Nephron progenitor cell (in vitro differentiated cells): ENCODE measurements around the gene DDX10.
A peak's percentile ranks its signal among the peaks of the same experiment; 100 is the strongest.

Experiments
- DNase-seq: peaks from one replicate; pipeline ENCODE4 v3.0.0; 2021
- H3K27ac Mint-ChIP-seq: 2 replicates; pipeline ENCODE4 v1.8.0; 2021; ENCODE audit warnings: mild to moderate bottlenecking, moderate library complexity, mixed read lengths
- H3K27me3 Mint-ChIP-seq: 2 replicates; pipeline ENCODE4 v1.8.0; 2021; ENCODE audit warnings: mild to moderate bottlenecking, low read depth, mixed read lengths; ENCODE audit not compliant: poor library complexity
- H3K36me3 Mint-ChIP-seq: 2 replicates; pipeline ENCODE4 v1.8.0; 2021; ENCODE audit warnings: low read depth, mixed read lengths
- H3K4me1 Mint-ChIP-seq: 2 replicates; pipeline ENCODE4 v1.8.0; 2021; ENCODE audit warnings: mixed read lengths
- H3K4me3 Mint-ChIP-seq: 2 replicates; pipeline ENCODE4 v1.8.0; 2021; ENCODE audit warnings: mild to moderate bottlenecking, moderate library complexity, mixed read lengths
- H3K9me3 Mint-ChIP-seq: 2 replicates; pipeline ENCODE4 v1.8.0; 2021; ENCODE audit warnings: mild to moderate bottlenecking, moderate library complexity, mixed read lengths
- CTCF ChIP-seq: fragments of 200-600 bp; sonication (generic); IDR thresholded peaks from 2 replicates; pipeline ENCODE4 v1.5.0; 2021; ENCODE audit warnings: antibody characterized with exemption

Gene DDX10

GRCh38 chr11:108909921-108910320 is 245.1 kb downstream of the DDX10 start:
- Mint-ChIP-seq H3K36me3 (no peaks in the 10 kb centered on the region), H3K4me3 (no peak overlapping the region), H3K27ac (no peak overlapping the region), H3K27me3 (no peaks in the 10 kb centered on the region), H3K4me1 (no peaks in the 10 kb centered on the region), H3K9me3 (no peaks in the 10 kb centered on the region)
- no peak for DNase-seq
- TF ChIP-seq CTCF, result no peak

- H3K4me1 Mint-ChIP-seq, result no peaks in the 10 kb centered on the region
- H3K4me3 Mint-ChIP-seq, result no peak overlapping the region
- H3K9me3 Mint-ChIP-seq, result no peaks in the 10 kb centered on the region
- no peak for DNase-seq
- peaks cover 1% of the 10 kb centered on the region for H3K36me3 Mint-ChIP-seq
- H3K27me3 Mint-ChIP-seq, result no peaks in the 10 kb centered on the region
- H3K27ac Mint-ChIP-seq, result peak overlapping the region; percentile 44
- TF ChIP-seq CTCF, result no peak
Observed at GRCh38 chr11:108912581-108912980, 247.7 kb downstream of the DDX10 start.

- no peak for TF ChIP-seq CTCF
- Mint-ChIP-seq H3K36me3 (peaks cover 8% of the 10 kb centered on the region), H3K27ac (no peak overlapping the region), H3K27me3 (no peaks in the 10 kb centered on the region), H3K9me3 (no peaks in the 10 kb centered on the region), H3K4me1 (no peaks in the 10 kb centered on the region), H3K4me3 (no peak overlapping the region)
- no peak for DNase-seq
Observed at GRCh38 chr11:108913204-108913603, 248.3 kb downstream of the DDX10 start.

- no peak for DNase-seq
- no peak overlapping the region for H3K27ac Mint-ChIP-seq
- peaks cover 13% of the 10 kb centered on the region for H3K36me3 Mint-ChIP-seq
- H3K4me3 Mint-ChIP-seq, result no peak overlapping the region
- no peaks in the 10 kb centered on the region for H3K4me1 Mint-ChIP-seq
- H3K9me3 Mint-ChIP-seq, result no peaks in the 10 kb centered on the region
- no peak for TF ChIP-seq CTCF
- no peaks in the 10 kb centered on the region for H3K27me3 Mint-ChIP-seq
Observed at GRCh38 chr11:108914211-108914610, 249.3 kb downstream of the DDX10 start.

GRCh38 chr11:108914981-108915380 is 250.1 kb downstream of the DDX10 start:
- no peaks in the 10 kb centered on the region for H3K9me3 Mint-ChIP-seq
- TF ChIP-seq CTCF, result no peak
- no peaks in the 10 kb centered on the region for H3K27me3 Mint-ChIP-seq
- DNase-seq, result no peak
- H3K4me1 Mint-ChIP-seq, result no peaks in the 10 kb centered on the region
- H3K27ac Mint-ChIP-seq, result no peak overlapping the region
- H3K4me3 Mint-ChIP-seq, result no peak overlapping the region
- peaks cover 16% of the 10 kb centered on the region for H3K36me3 Mint-ChIP-seq

GRCh38 chr11:108915666-108916065 is 250.8 kb downstream of the DDX10 start:
- no peak for TF ChIP-seq CTCF
- no peak for DNase-seq
- H3K4me1 Mint-ChIP-seq, result no peaks in the 10 kb centered on the region

More at GRCh38 chr11:108915666-108916065, 250.8 kb downstream of the DDX10 start:
- Mint-ChIP-seq H3K4me3 (no peak overlapping the region), H3K36me3 (peaks cover 18% of the 10 kb centered on the region), H3K9me3 (no peaks in the 10 kb centered on the region), H3K27me3 (no peaks in the 10 kb centered on the region), H3K27ac (no peak overlapping the region)
